Left renal pelvis (tissue), 4 donors: ENCODE data around the gene SYVN1. TPM values are rescaled to one million over a fixed set of nuclear protein-coding genes. Genes with fewer than 3 reads are reported as not detected.
A peak's percentile ranks its signal among the peaks of the same experiment; 100 is the strongest.

Source experiments
- DNase-seq, 4 donors: peaks; one replicate each; pipeline ENCODE4 v3.0.0-alpha.2; 2013; ENCODE audit warnings: low read depth in 4 of 4, low spot score in 3 of 4
- polyA plus RNA-seq, 4 donors: library from polyadenylated mRNA; unstranded; fragments of 120-200 nt; gene quantifications; one replicate each; pipeline ENCODE4 v1.2.1, GENCODE V29; 2013; ENCODE audit not compliant: insufficient read length in 4 of 4

The SYVN1 gene
- polyA plus RNA-seq, 4 donors, result 44.0 to 62.7 (median 55.2) TPM

DNA sequence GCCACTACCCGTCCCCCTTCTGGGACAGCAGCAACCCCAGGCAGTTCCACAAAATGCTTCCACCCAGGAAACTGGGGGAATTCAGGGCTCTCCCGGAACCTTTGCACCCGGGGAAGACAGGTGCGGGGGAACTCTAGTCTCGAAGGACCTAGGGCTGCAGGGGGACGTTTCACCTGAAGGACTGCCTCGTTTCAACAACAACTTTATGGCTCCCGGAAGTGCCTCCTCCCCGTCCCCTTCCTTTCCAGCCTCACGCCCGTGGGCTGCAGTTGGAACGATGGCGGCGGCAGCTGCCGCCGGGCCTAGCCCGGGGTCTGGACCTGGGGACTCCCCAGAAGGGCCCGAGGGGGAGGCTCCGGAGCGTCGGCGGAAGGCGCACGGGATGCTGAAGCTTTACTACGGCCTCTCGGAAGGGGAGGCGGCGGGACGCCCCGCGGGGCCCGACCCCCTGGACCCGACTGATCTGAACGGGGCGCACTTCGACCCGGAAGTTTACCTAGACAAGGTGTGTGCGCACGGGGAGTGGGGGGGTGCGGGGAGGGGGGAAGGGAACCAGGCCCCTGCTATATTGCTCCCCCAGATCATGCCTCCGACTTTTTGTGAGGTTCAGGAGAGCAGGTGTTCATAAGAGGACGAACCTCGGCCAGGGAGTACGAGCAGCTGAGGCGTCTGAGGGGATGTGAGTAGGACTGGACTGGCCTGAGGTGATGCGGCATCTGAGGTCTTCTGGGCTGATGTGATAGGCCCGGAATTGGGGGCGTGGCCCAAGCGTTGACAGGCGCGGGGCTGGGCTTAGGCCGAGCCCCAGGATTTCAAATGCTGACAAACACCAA, 38.1 kb downstream of the SYVN1 start, which contains the start of gene VPS51:
Gene VPS51 (plus strand): TSS at position 241 of the 833 bp plus-strand sequence. CDS start 37 bp downstream, at position 278.
- peak in 3 of 4 donors; percentile 82 to 85 (median 84) for DNase-seq

- no peak for DNase-seq
These were observed 38.9 kb downstream of the SYVN1 start for GRCh38 chr11:65095427-65095826.

DNA sequence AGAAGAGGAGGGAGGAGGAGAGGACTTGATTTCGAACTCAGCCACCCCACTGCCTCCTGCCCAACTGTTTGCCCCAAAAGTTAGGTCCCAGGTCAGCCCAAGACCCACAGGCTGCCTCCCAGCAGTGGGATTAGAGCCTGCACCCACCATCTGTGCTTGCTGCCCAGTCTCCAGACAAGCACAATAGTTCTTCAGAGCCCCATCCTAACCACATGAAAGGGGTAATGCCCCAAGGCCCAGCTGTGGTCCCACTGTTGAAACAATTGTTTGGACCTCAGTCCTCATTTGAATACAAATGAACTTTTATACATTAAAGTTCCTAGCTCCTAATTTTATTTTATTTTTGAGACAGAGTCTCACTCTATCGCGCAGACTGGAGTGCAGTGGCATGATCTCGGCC, 43.7 kb downstream of the SYVN1 start:
- DNase-seq, result no peak

- no peak for DNase-seq
These were observed 44.7 kb downstream of the SYVN1 start for GRCh38 chr11:65089621-65090020.

DNA sequence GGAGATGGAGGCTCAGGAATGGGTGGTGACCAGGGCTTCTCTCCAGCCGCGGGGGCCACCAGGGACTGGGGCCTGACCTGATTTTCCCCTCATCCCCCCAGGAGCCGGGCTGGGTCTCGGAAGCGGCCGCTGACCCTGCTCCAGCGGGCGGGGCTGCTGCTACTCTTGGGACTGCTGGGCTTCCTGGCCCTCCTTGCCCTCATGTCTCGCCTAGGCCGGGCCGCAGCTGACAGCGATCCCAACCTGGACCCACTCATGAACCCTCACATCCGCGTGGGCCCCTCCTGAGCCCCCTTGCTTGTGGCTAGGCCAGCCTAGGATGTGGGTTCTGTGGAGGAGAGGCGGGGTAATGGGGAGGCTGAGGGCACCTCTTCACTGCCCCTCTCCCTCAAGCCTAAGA, 46.5 kb downstream of the SYVN1 start:
- no peak for DNase-seq

GRCh38 chr11:65087216-65087615, 47.1 kb downstream of the SYVN1 start:
- DNase-seq, result no peak

DNA sequence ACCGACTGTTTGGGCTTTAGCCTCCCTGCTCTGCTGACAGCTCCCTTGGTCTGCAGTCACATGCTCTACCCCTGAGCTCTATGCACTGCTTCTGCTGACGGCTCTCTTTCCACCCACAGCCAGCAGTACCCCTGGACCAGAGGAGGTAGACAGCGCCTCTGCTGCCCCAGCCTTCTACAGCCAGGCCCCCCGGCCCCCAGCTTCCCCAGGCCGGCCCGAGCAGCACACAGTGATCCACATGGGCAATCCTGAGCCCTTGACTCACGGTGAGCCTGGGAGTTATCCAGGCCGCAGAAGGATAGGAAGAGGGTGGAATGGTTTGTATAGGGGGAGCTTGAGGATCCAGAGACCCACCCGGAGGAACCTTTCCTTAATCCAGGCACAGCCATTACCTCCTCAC, 47.5 kb downstream of the SYVN1 start:
- DNase-seq, result no peak

- no peak for DNase-seq
These were observed 48.9 kb downstream of the SYVN1 start for GRCh38 chr11:65085446-65085845.

GRCh38 chr11:65084598-65085375, 49.5 kb downstream of the SYVN1 start:
- DNase-seq, result no peak

DNA sequence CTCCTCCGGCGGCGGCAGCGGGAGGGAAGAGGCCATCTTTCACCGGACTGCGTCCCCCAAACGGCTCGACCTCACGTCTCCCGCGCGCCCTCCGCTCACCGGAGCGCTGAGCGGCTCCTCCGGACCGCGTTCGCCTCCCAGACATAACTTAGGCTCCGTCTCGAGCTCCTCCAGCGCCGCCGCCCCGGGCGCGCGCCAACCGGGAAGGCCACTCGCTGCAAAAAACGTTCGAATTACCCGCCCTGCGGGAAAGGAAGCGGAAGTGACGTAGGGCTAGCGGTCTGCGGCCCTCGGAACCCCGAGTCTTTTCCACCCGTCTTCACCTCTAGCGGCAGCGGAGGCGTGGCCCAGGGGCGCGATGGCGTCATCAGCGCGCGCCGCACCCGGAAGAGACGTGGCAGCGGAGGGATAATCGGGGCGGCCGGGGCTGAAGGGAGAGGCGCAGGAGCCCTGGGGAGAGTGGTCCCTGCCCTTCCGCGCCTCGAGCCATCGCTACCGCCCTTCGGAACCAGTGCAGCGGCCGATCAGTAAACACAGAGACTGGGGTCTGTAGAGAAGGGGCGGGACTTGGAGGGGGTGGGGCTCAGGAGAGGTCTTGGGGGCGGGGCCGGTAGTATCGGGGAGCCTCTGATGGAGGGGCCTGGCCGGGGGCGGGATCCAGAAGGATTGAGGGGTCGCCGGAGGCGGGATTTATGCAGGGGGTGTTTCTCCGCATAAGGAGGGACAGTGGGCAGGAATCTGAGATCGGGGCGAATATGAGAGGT, 50.3 kb downstream of the SYVN1 start, which contains the start of the genes CDCA5 and ZFPL1:
Gene CDCA5 (minus strand): TSS at position 207 of the 764 bp plus-strand sequence. CDS start 62 bp downstream, at position 145.
Gene ZFPL1 (plus strand): TSS at position 389 of the 764 bp plus-strand sequence. CDS start 477 bp downstream, outside the sequence.
- DNase-seq, result peak; percentile 85 to 92 (median 88)

GRCh38 chr11:65083134-65083833, 51.0 kb downstream of the SYVN1 start:
- DNase-seq, result no peak

GRCh38 chr11:65078786-65079342, 55.5 kb downstream of the SYVN1 start:
- DNase-seq, result no peak

DNA sequence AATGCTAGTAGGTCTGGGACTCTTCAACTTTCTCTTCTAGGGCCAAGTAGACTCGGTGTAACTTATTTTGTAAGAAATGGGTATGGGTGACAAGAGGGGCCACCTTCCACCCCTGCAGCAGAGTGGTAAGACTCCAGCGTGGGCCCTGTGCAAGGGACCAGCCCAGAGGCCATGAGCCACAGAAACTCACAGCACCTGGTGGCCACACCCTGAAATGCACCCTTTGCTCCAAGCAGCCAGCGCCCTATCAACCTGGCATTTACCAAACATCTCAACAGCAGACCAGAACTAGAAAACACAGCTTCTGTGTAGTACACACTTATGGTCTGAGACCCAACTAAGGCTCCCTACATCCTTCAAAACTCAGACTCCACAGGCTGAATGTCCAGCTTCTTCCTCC, 56.2 kb downstream of the SYVN1 start:
- no peak for DNase-seq

- no peak for DNase-seq
These were observed 56.9 kb downstream of the SYVN1 start for GRCh38 chr11:65077451-65077850.

Other genes starting within 250 kb of the SYVN1 start
- gene ATG2A, start 217.3 kb downstream of the SYVN1 start, polyA plus RNA-seq, result 10 to 100 TPM; 12.9 to 26.0 (median 15.6) TPM
- 10 to 100 TPM; 13.2 to 20.8 (median 17.4) TPM for gene PPP2R5B, start 209.8 kb downstream of the SYVN1 start, polyA plus RNA-seq
- 1 to 10 TPM; 1.6 to 3.5 (median 2.4) TPM for gene GPHA2, start 198.6 kb downstream of the SYVN1 start, polyA plus RNA-seq
- gene MAJIN, start 162.4 kb downstream of the SYVN1 start, polyA plus RNA-seq, result 1 to 10 TPM in 1 of 4 donors, under 1 TPM in 2, not detected in 1; 0.53 to 1.3 (median 0.92) TPM
- 1 to 10 TPM; 2.3 to 2.9 (median 2.6) TPM for gene BATF2, start 137.5 kb downstream of the SYVN1 start, polyA plus RNA-seq
- gene ARL2, start 120.4 kb downstream of the SYVN1 start, polyA plus RNA-seq, result 10 to 100 TPM; 54.6 to 74.5 (median 63.5) TPM
- 10 to 100 TPM; 25.3 to 32.4 (median 28.6) TPM for gene SNX15, start 107.1 kb downstream of the SYVN1 start, polyA plus RNA-seq
- 10 to 100 TPM; 10.6 to 19.5 (median 11.3) TPM for gene SAC3D1, start 93.3 kb downstream of the SYVN1 start, polyA plus RNA-seq
- gene NAALADL1, start 76.0 kb downstream of the SYVN1 start, polyA plus RNA-seq, result 10 to 100 TPM; 11.6 to 28.5 (median 12.6) TPM
- 10 to 100 TPM; 15.7 to 20.1 (median 18.0) TPM for gene CDCA5, start 50.5 kb downstream of the SYVN1 start, polyA plus RNA-seq
- 10 to 100 TPM; 26.2 to 36.5 (median 31.0) TPM for gene ZFPL1, start 50.3 kb downstream of the SYVN1 start, polyA plus RNA-seq
- gene VPS51, start 38.3 kb downstream of the SYVN1 start, polyA plus RNA-seq, result 100 to 1,000 TPM in 2 of 4 donors, 10 to 100 TPM in 2; 87.3 to 152 (median 103) TPM
- gene TM7SF2, start 22.6 kb downstream of the SYVN1 start, polyA plus RNA-seq, result 10 to 100 TPM; 17.7 to 97.1 (median 70.3) TPM
- gene ZNHIT2, start 16.8 kb downstream of the SYVN1 start, polyA plus RNA-seq, result 10 to 100 TPM in 1 of 4 donors, 1 to 10 TPM in 3; 3.8 to 11.1 (median 5.9) TPM
- 100 to 1,000 TPM; 557 to 830 (median 587) TPM for gene FAU, start 12.4 kb downstream of the SYVN1 start, polyA plus RNA-seq
- gene MRPL49, start 12.2 kb downstream of the SYVN1 start, polyA plus RNA-seq, result 10 to 100 TPM; 36.9 to 59.1 (median 56.3) TPM
- not detected for gene SPDYC, start 35.7 kb upstream of the SYVN1 start, polyA plus RNA-seq
- gene CAPN1, start 47.4 kb upstream of the SYVN1 start, polyA plus RNA-seq, result 100 to 1,000 TPM in 1 of 4 donors, 10 to 100 TPM in 3; 76.5 to 113 (median 88.6) TPM
- gene POLA2, start 127.4 kb upstream of the SYVN1 start, polyA plus RNA-seq, result 10 to 100 TPM; 24.3 to 30.0 (median 28.3) TPM
- 10 to 100 TPM in 2 of 4 donors, 1 to 10 TPM in 2; 7.0 to 24.1 (median 11.4) TPM for gene CDC42EP2, start 180.3 kb upstream of the SYVN1 start, polyA plus RNA-seq
- gene DPF2, start 199.3 kb upstream of the SYVN1 start, polyA plus RNA-seq, result 100 to 1,000 TPM in 1 of 4 donors, 10 to 100 TPM in 3; 80.6 to 102 (median 88.0) TPM
- under 1 TPM; 0.41 to 0.69 (median 0.55) TPM for gene TIGD3, start 220.2 kb upstream of the SYVN1 start, polyA plus RNA-seq
- gene SLC25A45, start 248.1 kb upstream of the SYVN1 start, polyA plus RNA-seq, result 1 to 10 TPM; 4.2 to 9.2 (median 6.1) TPM